Measurements from ENCODE around the gene SCO2.

SCO2 gene

DNA sequence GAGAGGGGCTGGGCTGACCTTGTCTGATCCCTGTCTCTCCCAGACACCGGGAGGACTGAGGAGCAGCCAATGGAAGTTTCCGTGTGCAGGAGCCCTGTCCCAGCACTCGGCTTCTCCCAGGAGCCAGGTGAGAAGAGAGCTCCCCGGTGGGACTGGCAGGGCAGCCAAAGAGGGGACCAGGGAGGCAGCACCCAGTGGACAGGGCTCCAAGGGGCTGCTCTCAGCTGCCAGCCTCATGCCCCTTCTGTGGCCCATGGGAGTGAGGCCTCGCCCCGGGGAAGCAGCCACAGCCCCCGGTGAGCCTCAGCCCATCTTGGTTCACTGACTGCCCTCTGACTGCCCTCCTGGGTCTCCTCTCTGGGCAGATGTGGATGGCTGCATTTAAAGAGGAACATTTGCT is 6.8 kb downstream of the SCO2 start:
- DNase-seq, result no peak

DNA sequence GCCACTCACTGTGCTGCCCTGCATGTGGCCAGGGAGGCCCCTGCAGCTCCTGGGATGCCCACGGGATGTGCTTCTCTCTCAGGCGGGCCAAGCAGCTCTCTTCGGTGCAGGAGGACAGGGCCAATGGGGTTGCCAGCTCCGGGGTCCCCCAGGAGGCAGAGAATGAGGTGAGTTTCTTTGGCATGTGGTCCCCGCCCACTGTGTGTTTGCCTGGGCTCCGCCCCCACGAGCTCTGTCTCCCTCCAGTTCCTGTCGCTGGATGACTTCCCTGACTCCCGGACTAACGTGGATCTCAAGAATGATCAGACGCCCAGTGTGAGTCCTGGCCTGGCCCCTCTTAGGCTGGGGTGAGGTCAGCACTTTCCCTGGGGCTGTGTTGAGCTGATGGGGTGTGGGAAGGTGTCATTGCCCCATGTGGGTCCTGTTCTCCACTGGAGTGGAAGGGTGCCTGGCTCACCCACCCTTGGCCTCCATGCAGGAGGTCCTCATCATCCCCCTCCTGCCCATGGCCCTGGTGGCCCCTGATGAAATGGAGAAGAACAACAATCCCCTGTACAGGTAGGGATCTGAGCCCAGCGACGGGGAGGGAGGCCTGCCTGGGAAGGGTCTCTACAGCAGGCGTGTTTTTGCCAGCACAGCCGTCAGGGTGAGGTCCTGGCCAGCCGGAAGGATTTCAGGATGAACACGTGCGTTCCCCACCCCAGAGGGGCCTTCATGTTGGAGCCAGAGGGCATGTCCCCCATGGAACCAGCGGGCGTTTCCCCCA is 7.7 kb downstream of the SCO2 start:
- no peak for DNase-seq

DNA sequence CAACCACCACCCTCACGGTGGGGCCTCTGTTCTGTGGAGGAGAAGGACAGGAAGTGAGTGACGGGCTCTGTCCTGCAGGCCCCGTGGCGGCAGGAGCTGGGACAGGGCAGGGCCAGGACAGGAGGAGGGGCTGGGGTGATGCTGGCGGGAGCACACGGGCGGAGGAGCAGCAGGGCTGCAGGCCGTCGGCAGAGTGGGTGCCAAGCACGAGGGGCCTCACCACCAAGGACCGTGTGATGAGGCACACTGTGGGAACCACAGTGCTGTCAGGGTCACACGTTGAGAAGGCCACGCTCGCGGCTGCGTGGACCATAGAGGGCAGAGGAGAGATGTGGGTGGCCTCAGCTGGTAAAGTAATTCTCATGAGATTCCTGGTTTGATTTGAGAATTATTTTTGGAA is 8.5 kb downstream of the SCO2 start:
- no peak for DNase-seq

DNA sequence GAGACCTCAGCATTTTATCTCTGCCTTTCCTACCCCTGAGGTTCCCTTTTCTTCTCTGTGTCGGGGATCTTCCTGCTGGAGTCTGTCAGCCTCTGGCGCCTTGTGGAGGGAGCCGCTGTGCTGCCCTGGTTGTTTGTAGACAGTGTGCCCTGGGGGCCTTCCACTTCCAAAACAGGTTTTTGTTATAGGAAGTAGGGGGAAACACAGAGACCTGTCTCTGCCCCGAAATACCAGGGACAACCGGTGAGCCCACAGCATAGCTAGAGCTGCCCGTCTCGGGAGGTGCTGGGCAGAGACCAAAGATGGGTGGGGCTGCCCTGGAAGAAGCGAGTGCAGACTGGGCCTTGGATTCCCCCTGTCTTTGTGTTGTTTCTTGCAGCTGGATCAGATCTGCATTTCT is 9.3 kb downstream of the SCO2 start:
- DNase-seq, result no peak

- DNase-seq, result no peak
Observed at GRCh38 chr22:50513175-50513574, 12.2 kb downstream of the SCO2 start.

GRCh38 chr22:50508897-50509296 is 16.5 kb downstream of the SCO2 start:
- no peak for DNase-seq

DNA sequence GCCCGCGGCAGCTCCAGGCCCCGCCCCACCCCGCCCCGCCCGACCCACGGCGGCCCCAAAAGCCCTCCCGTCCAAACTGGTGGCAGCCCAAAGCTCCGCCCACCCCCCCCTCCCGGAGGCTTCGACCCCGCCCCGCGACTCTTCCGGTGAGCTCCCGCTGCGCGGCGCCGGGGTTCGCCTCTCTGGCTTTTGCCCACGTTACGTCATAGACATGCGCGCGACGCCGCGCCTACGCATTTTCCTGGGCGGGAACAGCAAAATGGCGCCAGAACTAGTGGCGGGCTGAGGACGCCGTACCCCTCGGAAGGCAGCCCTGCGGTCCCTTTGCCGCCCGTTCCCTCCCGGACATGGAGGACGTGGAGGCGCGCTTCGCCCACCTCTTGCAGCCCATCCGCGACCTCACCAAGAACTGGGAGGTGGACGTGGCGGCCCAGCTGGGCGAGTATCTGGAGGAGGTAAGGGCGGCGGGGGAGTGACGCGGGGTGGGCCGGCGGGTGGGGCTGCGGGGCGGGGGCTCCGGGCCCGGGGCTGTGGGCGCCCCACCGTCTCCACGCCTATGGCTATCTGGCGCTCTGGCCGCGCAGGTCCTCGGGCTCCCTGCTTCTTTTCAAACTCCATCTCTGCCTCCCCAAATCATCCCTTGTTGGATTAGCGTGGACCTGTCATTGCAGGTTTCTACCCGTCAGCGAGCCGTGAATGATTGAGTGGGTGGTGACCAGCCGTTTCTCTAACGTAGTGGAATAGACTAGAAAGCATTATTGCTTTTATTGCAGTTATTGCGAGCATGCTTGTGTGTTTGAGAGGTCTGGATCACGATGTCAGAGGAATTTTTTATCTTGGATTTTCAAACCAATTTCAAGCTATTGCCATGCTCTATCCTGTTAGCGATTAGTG is 17.2 kb downstream of the SCO2 start, which contains the start of gene NCAPH2:
TSS of gene NCAPH2 (plus strand) at position 234 of the 894 bp plus-strand sequence. CDS start at position 348, 114 bp downstream.
- peak; percentile 78 to 86 for DNase-seq

- peak in 1 of 2 experiments; percentile 83 for DNase-seq
Observed at GRCh38 chr22:50507421-50507990, 17.9 kb downstream of the SCO2 start, which contains the start of gene LMF2. LMF2 (minus strand) TSS chr22:50507702; CDS start chr22:50507675, 27 bp downstream.

DNA sequence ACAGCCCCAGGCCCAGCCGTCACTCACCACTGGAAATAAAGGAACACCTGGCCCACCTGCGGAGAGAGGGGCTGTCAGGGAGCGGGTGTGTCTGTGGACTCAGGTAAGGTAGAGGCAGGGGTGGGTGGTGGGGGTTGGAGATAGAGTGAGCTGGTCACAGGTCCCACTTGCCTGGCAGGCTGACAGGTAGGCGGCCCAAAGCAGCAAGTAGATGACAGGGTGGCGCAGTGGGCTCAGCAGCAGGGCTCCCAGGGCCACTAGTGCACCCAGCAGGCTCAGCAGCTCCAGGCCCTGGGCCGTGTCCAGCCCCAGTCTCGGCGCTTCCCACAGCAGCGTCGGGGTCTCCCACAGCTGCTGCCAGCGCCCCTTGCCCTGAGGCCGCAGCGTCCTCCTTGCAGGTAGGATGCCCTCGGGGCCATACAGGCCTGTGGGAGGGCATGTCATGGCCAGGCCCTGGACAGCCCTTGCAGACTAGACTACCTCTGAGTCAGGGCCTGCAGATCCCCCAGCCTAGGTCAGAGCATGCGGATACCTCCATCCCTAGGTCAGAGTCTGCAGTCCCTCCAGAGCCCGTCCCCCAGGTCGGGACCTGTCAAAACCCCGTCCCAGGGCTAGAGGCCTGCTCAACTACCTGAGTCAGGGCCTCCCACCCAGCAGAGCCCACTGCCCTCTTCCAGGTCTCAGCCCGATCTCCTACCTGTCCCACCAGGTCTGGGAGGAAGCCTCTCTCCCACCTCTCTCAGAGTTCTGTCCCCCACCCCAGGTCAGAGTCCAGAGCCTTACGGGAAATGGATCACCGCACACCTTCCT is 18.6 kb downstream of the SCO2 start:
- DNase-seq, result no peak

GRCh38 chr22:50505776-50506610 is 19.4 kb downstream of the SCO2 start:
- no peak for DNase-seq

- no peak for DNase-seq
Observed at GRCh38 chr22:50505276-50505775, 20.1 kb downstream of the SCO2 start.

GRCh38 chr22:50504369-50505211 is 20.8 kb downstream of the SCO2 start:
- no peak for DNase-seq

- DNase-seq, result peak in 1 of 2 experiments; percentile 5
Observed at GRCh38 chr22:50503475-50504145, 21.8 kb downstream of the SCO2 start.

- no peak for DNase-seq
Observed at GRCh38 chr22:50502628-50503474, 22.5 kb downstream of the SCO2 start.

DNA sequence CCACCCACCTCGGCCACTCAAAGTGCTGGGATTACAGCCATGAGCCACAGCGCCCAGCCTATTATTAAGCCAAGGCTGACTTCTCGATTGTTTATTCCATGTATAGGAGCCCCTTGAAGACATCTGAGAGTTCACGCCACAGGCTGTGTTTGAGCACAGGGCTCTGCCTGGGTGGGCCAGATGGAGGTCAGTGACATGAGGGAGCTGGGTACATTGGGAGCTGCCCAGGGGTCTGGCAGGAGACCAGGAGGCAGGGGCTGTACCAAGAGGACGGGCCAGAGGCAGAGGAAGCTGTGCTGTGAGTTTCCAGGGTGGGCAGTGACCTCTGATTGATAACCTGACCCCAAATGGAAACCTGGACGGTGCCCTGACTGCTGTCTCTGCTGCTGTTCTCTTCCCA is 23.3 kb downstream of the SCO2 start:
- DNase-seq, result no peak

GRCh38 chr22:50500452-50500851 is 24.9 kb downstream of the SCO2 start:
- DNase-seq, result no peak

GRCh38 chr22:50498322-50498890 is 27.0 kb downstream of the SCO2 start:
- DNase-seq, result peak in 1 of 2 experiments; percentile 21

DNA sequence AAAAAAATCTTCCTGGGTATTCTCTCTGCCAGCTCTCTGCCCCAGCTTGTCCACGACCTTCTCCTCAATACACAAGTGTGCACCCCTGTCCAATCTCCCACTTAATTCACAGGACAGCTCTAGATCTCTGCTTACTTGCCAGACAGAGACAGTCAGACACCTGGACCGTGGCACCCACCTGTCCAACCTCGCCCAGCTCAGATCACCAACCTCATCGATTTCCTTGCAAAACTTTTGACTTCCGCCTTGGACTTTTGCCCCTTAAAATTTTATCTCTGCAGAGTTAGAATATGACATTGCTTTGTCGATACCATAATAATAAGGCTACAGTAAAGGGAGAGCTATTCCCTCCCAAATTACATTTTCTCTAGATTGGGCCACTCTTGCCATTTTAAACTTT is 28.3 kb downstream of the SCO2 start:
- DNase-seq, result no peak

Measured in SW 1271 (cell line).